ENCODE results near the gene ZNF414. TPM values are rescaled to one million over a fixed set of nuclear protein-coding genes. Genes with fewer than 3 reads are reported as not detected.

Gene ZNF414
- total and polyA plus RNA-seq, 2 experiments from 2014 or later, result 27.4 to 45.0 TPM

DNA sequence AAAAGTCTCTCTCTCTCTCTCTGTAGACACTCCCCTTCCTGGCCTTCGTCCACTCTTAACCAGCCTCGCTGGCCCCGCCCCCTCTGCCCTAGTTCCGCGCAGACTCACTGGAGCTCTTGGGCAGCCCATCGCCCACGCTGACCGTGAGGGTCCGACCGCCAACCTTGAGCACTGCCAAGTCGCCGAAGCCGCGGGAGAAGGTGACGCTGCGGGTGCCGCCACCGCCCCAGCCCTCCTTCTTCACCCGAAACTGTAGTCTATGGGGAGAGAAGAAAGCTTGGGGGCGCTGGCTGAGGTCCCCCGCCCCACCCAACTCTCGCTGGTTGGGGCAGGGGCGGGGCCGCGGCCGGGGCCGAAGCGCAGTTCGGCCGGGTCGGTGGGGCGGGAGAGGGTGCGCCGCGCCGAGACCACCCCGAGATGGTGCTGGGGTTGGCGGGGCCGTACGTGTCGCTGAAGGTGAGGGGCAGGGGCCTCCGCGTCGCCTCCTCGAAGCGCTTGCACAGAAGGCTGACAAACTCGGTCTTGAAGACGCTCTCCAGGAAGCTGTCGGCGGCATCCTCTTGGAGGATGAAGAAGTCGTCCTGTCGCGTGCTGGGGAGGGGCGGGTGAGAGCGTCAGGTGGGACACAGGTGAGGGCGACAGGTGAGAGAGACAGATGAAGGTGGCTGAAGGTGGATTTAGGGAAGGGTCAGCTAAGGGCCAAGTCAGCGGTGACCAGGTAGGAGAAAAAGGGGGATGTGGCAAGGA, 12.6 kb upstream of the ZNF414 start:
- Mint-ChIP-seq H3K27ac (no peak overlapping the region; the same call in 1 of the 2 replicates), H3K4me1 (peaks cover 17% of the 10 kb centered on the region), H3K4me3 (no peak overlapping the region; the same call in 2 of the 3 replicates), H3K36me3 (ENCODE audit: low read depth) (no peaks in the 10 kb centered on the region), H3K9me3 (no peaks in the 10 kb centered on the region; the same call in 1 of the 3 replicates), H3K27me3 (ENCODE audit: insufficient read depth, low read depth, poor library complexity) (peaks cover 13% of the 10 kb centered on the region)
- Histone ChIP-seq H2AFZ (peak overlapping the region; percentile 95), H3K27ac (ENCODE audit: low read depth) (peak overlapping the region; percentile 91), H3K9me2 (ENCODE audit: insufficient read depth) (no peaks in the 10 kb centered on the region), H3K4me2 (peak overlapping the region; percentile 77), H3K36me3 (ENCODE audit: insufficient read depth) (no peaks in the 10 kb centered on the region), H3K79me2 (replicated peaks; ENCODE audit: insufficient read depth) (no peaks in the 10 kb centered on the region; the same call in 1 of the 2 replicates), H3K4me3 (peak overlapping the region; percentile 86), H4K20me1 (replicated peaks; ENCODE audit: insufficient read depth) (peaks cover 3% of the 10 kb centered on the region; the same call in 1 of the 2 replicates), H3K4me1 (ENCODE audit: insufficient read depth) (peaks cover 6% of the 10 kb centered on the region), H3K27me3 (ENCODE audit: insufficient read depth) (0 out of 2 replicates have a peak, but pooled peaks cover 2% of the 10 kb centered on the region), H3F3A (replicated peaks; ENCODE audit: low read depth) (peaks cover 7% of the 10 kb centered on the region; the same call in 1 of the 2 replicates)
- DNase-seq (ENCODE audit: low spot score) (peak; percentile 97), ATAC-seq (peak; percentile 79)
- TF ChIP-seq POLR2AphosphoS5 (IDR thresholded peaks at IDR 0.05; ENCODE audit: low read depth) (peak; percentile 95), ETS1 (IDR thresholded peaks at IDR 0.05) (no peak)

GRCh38 chr19:8525401-8525684, 11.4 kb upstream of the ZNF414 start:
- Histone ChIP-seq H3F3A (replicated peaks; ENCODE audit: low read depth) (peaks cover 4% of the 10 kb centered on the region; the same call in 1 of the 2 replicates), H3K27ac (ENCODE audit: low read depth) (0 out of 2 replicates have a peak overlapping the region, but pooled peaks have one; percentile 35), H3K4me2 (no peak overlapping the region), H3K36me3 (ENCODE audit: insufficient read depth) (no peaks in the 10 kb centered on the region), H3K4me1 (ENCODE audit: insufficient read depth) (peaks cover 2% of the 10 kb centered on the region; the same call in 1 of the 2 replicates), H2AFZ (0 out of 2 replicates have a peak overlapping the region, but pooled peaks have one; percentile 11), H3K27me3 (ENCODE audit: insufficient read depth) (0 out of 2 replicates have a peak, but pooled peaks cover 2% of the 10 kb centered on the region), H3K4me3 (no peak overlapping the region), H3K79me2 (replicated peaks; ENCODE audit: insufficient read depth) (no peaks in the 10 kb centered on the region; the same call in 1 of the 2 replicates), H4K20me1 (replicated peaks; ENCODE audit: insufficient read depth) (peaks cover 3% of the 10 kb centered on the region; the same call in 1 of the 2 replicates), H3K9me2 (ENCODE audit: insufficient read depth) (no peaks in the 10 kb centered on the region)
- peaks cover 12% of the 10 kb centered on the region for H3K27me3 Mint-ChIP-seq (ENCODE audit: insufficient read depth, low read depth, poor library complexity)
- H3K27ac Mint-ChIP-seq, result no peak overlapping the region
- no peak overlapping the region for H3K4me3 Mint-ChIP-seq
- H3K36me3 Mint-ChIP-seq (ENCODE audit: low read depth), result no peaks in the 10 kb centered on the region
- ATAC-seq, result peak; percentile 77
- no peaks in the 10 kb centered on the region; the same call in 1 of the 3 replicates for H3K9me3 Mint-ChIP-seq
- H3K4me1 Mint-ChIP-seq, result peaks cover 13% of the 10 kb centered on the region
- no peak for DNase-seq (ENCODE audit: low spot score)
- peak; percentile 2; the same call in 1 of the 2 replicates for TF ChIP-seq CREB1 (CRISPR knock-in tag; IDR thresholded peaks at IDR 0.05; ENCODE audit: low read depth)
- TF ChIP-seq, protein P1, sequence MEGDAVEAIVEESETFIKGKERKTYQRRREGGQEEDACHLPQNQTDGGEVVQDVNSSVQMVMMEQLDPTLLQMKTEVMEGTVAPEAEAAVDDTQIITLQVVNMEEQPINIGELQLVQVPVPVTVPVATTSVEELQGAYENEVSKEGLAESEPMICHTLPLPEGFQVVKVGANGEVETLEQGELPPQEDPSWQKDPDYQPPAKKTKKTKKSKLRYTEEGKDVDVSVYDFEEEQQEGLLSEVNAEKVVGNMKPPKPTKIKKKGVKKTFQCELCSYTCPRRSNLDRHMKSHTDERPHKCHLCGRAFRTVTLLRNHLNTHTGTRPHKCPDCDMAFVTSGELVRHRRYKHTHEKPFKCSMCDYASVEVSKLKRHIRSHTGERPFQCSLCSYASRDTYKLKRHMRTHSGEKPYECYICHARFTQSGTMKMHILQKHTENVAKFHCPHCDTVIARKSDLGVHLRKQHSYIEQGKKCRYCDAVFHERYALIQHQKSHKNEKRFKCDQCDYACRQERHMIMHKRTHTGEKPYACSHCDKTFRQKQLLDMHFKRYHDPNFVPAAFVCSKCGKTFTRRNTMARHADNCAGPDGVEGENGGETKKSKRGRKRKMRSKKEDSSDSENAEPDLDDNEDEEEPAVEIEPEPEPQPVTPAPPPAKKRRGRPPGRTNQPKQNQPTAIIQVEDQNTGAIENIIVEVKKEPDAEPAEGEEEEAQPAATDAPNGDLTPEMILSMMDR (conservative IDR thresholded peaks at IDR 0.05; ENCODE audit: low read depth in 2 of 2), result peak; percentile 72 to 82
- no peak for TF ChIP-seq EZH2 (IDR thresholded peaks at IDR 0.05; ENCODE audit: low read depth, unreplicated experiment)
